Epithelial cell of proximal tubule (primary cell): Measurements from ENCODE around the gene TMEM63C. TPM values are rescaled to one million over a fixed set of nuclear protein-coding genes. Genes with fewer than 3 reads are reported as not detected.

Experiments used
- DNase-seq: peaks from one replicate; pipeline ENCODE4 v3.0.0-alpha.2; 2011; ENCODE audit warnings: low read depth
- H3K4me3 ChIP-seq: 2 replicates; pipeline ENCODE4 v1.5.1; 2011; ENCODE audit warnings: low read depth, mild to moderate bottlenecking, low read length
- total RNA-seq: library from RNA; depleted of rRNA; stranded (reverse); fragments of >200 nt; gene quantifications from 2 replicates; pipeline ENCODE4 v1.2.3, GENCODE V29; 2015
- TF ChIP-seq, protein P1 (sequence below): conservative IDR thresholded peaks from 2 replicates; pipeline ENCODE4 v1.5.1; 2012; ENCODE audit warnings: low read depth, mild to moderate bottlenecking, low read length

The TMEM63C gene
- total RNA-seq, 1 donor from 2014 or later: 0.35 TPM

GRCh38 chr14:77221241-77221871 lies 39.8 kb downstream of the TMEM63C start:
- TF ChIP-seq, protein P1, sequence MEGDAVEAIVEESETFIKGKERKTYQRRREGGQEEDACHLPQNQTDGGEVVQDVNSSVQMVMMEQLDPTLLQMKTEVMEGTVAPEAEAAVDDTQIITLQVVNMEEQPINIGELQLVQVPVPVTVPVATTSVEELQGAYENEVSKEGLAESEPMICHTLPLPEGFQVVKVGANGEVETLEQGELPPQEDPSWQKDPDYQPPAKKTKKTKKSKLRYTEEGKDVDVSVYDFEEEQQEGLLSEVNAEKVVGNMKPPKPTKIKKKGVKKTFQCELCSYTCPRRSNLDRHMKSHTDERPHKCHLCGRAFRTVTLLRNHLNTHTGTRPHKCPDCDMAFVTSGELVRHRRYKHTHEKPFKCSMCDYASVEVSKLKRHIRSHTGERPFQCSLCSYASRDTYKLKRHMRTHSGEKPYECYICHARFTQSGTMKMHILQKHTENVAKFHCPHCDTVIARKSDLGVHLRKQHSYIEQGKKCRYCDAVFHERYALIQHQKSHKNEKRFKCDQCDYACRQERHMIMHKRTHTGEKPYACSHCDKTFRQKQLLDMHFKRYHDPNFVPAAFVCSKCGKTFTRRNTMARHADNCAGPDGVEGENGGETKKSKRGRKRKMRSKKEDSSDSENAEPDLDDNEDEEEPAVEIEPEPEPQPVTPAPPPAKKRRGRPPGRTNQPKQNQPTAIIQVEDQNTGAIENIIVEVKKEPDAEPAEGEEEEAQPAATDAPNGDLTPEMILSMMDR: no peak
- no peak for DNase-seq
- H3K4me3 ChIP-seq: no peak overlapping the region

- TF ChIP-seq, protein P1: no peak
- H3K4me3 ChIP-seq: no peak overlapping the region
- DNase-seq: no peak
These were observed 41.1 kb downstream of the TMEM63C start for GRCh38 chr14:77222546-77223225.

- no peak overlapping the region for H3K4me3 ChIP-seq
- TF ChIP-seq, protein P1: no peak
- DNase-seq: no peak
These were observed 42.6 kb downstream of the TMEM63C start for GRCh38 chr14:77224212-77224611.

DNA sequence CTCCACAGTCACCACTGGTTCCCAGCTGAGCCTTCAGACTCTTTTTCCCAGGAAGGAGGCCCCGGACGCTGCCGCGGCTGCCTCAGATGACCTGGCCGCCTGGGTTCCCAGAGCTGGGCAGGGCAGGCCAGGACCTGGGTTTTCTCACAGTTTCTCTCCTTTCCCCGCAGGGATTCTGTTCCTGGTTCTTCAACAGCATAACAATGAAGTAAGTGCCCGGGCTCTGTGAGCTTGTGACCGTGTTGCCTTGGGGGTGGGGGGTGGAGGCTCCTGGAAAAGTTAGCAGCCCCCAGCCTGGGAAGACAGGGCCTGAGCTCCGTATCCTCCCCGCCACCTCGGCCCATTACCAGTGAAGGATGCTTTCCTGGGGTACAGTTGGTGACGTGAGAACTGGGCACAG lies 43.7 kb downstream of the TMEM63C start:
- H3K4me3 ChIP-seq: no peak overlapping the region
- TF ChIP-seq, protein P1: no peak
- no peak for DNase-seq

- TF ChIP-seq, protein P1: no peak
- no peak overlapping the region for H3K4me3 ChIP-seq
- DNase-seq: no peak
These were observed 44.4 kb downstream of the TMEM63C start for GRCh38 chr14:77225892-77226557.

- DNase-seq: no peak
- TF ChIP-seq, protein P1: no peak
- H3K4me3 ChIP-seq: no peak overlapping the region
These were observed 46.5 kb downstream of the TMEM63C start for GRCh38 chr14:77228056-77228455.
